ENCODE results near the gene NCOA1.
A peak's percentile ranks its signal among the peaks of the same experiment; 100 is the strongest.
"Not testable (repeated sequence)": the region's sequence is repeated elsewhere in the genome, so short reads cannot be mapped to it uniquely, and the experiment has no call there.

NCOA1 gene

GRCh38 chr2:24580561-24580960 is 89.5 kb downstream of the NCOA1 start:
- DNase-seq = no peak

DNA sequence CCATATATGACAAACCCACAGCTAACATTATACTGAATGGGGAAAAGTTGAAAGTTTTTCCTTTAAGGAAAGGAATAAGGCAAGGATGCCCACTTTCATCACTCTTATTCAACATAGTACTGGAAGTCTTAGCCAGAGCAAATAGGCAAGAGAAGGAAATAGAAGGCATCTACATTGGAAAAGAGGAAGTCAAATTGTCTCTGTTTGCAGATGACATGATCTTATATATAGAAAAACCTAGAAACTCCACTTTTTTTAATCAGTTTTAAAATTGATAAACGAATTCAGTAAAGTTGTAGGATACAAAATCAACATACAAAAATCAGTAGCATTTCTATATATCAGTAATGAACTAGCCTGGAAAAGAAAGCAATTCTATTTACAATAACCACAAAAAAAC is 90.9 kb downstream of the NCOA1 start:
- not testable (repeated sequence) for DNase-seq

DNA sequence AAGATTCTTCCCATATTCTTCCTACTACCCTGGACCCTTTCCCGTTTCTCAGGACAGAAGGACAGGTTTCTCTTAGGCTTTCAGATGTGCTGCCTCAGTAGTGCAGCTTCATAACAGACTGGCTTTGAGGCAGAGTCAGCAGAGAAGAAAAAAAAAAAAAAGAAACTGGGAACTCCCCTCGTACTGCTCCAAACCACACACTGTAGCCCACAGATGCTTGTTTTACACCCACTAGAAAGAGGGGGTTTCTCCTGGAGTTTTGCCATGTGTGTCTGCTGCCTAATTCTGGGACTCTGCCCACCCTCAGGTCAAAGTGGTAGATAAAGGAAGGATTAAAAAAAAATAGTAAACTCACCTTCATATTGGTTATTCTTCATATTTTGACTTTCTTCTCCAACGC is 95.9 kb downstream of the NCOA1 start:
- no peak for DNase-seq

DNA sequence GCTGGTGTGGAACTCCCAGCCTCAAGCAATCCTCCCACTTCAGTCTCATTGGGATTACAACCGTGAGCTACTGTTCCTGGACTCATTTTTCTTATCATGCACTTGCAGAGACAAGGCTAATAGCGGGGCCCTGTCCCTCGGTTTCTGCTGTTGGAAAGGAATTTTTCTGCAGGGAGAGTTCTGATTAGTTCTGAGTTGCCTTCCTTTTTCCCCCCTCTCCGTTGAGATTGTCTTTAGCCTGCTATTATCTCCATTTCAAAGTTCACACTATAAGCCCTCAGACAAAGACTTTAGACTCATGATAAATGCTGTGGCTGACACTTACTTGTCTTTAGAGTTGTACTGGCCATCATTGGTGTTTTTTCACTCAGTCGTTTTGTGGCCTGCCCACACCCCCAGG is 97.2 kb downstream of the NCOA1 start:
- DNase-seq = no peak

DNA sequence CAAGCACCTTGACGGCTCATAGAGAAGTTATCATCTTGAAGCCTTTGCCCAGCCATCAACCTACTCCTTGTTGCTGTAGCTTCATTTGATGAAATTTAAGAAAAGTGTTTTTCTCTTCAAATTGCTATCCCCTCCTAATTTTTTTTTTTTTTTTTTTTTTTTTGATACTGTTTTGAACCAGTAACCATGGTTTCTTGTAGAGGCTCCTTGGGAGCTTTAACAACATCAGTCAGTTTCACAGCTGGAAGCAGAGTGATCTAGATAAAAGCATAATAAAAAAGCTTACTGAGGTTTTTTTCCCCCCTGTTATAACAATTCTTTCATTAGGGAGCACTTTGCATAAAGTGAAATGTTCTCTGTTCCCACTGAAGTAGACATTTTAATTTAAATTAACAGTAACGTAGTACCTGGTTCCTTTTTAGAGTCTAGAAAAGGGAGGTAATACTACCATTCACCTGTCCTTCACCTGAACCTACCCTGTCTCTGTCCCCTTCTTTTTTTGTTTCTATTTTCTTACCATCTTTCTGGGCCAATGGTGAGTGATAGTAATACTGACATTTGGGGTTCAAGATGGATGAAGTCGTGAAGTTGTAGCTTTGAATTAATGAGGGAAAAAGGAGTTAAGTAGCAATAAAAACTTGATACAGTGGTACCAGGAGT is 101.5 kb downstream of the NCOA1 start:
- DNase-seq = no peak

- DNase-seq = no peak
Observed at GRCh38 chr2:24594283-24594682, 103.2 kb downstream of the NCOA1 start.

- DNase-seq = no peak
Observed at GRCh38 chr2:24597181-24597870, 106.3 kb downstream of the NCOA1 start.

- DNase-seq = not testable (repeated sequence)
Observed at GRCh38 chr2:24600140-24600539, 109.1 kb downstream of the NCOA1 start.

- no peak for DNase-seq
Observed at GRCh38 chr2:24611631-24612030, 120.6 kb downstream of the NCOA1 start.

DNA sequence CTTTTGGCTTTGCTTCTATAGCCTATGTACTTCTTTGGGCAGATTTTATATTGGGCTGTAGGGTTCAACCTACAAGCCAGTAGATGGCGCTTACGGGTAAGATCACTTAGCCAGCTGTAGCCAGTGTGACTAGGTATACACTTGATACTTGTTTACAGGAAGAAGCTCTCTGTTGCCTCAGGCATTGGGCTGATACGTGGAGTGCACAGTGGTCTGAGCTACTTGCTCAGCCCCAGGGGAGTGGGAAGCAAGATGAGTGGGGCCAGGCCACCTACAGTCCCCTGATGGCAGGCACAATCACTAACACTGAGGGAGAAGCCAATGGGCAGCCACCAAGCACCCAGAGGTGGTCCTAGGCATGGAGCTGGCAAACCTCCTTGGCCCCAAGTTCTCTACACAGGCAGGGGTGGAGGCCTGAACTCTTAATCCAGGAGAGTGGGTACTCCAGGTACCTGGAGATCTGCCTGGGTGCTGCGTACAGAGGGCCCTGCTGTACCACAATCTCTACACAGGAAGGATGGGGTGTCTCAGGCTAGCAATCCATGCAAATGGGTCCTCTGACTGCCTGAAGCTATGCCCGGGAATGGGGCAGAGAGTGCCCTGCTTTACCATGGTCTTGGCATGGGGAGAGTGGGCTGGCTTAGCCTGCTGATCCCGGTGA is 122.2 kb downstream of the NCOA1 start:
- peak; percentile 22 for DNase-seq

- no peak for DNase-seq
Observed at GRCh38 chr2:24616616-24617015, 125.6 kb downstream of the NCOA1 start.

GRCh38 chr2:24617424-24617823 is 126.4 kb downstream of the NCOA1 start:
- DNase-seq = peak; percentile 30

- no peak for DNase-seq
Observed at GRCh38 chr2:24618144-24618543, 127.1 kb downstream of the NCOA1 start.

GRCh38 chr2:24618680-24619079 is 127.6 kb downstream of the NCOA1 start:
- no peak for DNase-seq

DNA sequence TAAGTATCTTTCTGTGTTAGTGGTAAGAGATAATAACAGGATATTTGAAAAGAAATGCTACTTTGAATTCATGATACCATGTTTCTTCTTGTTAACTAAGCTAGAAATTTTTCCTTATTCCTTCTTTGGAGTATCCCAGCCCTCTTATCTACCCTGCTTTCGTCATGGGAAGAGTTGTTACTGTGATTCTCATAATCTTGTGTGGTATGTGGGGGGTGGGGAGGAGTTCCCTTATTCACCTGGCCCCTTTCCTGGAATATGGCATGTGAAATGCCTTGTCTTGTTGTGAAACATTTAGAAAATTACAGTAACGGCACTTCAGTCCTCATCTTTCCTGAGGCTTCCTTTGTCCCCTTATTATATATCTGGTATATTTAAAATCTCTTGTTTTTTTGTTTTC is 129.9 kb downstream of the NCOA1 start:
- DNase-seq = peak; percentile 6

DNA sequence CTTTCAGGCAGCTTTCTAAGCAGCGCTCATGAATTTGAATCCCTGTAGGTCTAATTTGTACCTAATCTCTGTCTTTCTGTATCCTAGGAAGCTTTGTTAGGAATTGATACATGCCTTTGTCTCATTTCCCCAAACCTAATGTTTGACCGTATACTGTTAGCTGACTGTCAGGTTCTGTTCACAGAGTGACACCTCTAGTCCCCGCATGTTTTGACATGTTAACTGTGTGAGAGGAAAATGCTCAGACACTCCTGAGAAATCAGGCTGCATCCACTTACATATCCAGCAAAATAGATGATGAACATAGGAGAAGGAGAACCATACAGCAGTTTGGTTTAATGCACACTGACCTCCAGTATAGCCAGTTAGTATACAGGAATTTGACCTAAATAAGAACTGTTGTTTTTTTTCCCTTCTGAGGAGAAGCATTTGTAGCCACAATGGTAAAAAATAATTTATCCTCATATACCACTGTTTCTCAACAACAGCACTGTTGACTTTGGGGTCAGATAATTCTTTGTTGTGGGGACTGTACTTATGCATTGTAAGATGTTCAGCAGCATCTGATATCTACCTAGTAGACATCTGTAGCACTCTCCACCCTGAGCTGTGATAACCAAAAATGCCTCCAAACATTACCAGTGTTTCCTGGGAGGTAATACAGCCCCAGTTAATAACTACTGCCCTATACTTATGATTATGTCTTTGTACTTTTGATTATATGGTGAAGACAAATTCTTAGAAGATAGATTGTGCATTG is 130.9 kb downstream of the NCOA1 start:
- no peak for DNase-seq

DNA sequence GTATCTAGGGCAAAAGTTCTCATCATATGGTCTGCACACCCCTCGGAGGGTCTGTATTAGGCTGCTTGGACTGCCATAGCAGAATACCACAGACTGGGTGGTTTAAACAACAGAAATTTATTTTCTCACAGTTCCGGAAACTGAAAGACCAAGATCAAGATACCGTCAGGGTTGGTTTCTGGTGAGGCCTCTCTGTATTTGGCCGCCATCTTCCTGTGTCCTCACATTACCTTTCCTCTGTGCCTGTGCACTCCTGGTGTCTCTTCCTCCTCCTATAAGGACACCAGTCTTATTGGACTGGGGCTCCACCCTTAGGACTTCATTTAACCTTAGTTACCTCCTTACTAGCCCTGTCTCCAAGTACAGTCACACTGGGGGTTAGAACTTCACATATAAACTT is 132.5 kb downstream of the NCOA1 start:
- no peak for DNase-seq

DNA sequence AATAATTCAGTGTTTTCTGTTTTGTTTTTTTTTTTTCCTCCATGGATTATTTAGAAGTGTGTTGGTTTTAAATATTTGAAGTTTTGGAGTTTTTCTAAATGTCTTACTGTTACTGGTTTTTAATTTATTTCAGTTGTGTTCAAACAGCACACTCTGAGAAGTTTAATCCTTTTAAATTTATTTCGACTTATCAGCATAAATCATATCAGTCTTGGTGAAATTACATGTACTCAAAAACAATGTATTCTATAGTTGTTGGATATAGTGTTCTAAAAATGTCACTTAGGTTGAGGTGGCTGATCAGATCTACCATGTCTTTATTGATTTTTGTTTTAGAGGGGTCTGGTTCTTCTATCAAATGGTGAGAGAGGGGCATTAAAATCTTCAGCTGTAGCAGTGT is 134.7 kb downstream of the NCOA1 start:
- no peak for DNase-seq

DNA sequence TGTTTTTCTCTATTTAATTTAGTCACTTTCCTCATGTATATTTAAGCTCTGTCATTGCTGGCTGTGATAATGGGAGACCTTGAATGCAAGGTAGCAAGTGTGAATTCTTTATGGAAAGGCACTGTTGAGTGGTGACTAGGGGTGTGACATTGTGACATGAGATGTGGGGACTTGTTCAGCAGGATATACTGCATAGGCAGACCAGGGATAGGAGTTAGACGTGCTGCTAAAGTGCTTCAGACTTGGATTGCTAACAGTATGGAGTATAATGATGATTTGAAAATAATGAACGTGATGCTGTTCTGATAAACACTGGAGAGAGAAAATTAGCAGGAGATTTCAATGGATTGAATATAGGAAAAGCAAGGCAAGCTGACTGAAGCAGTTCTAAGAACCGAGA is 135.1 kb downstream of the NCOA1 start:
- no peak for DNase-seq

DNA sequence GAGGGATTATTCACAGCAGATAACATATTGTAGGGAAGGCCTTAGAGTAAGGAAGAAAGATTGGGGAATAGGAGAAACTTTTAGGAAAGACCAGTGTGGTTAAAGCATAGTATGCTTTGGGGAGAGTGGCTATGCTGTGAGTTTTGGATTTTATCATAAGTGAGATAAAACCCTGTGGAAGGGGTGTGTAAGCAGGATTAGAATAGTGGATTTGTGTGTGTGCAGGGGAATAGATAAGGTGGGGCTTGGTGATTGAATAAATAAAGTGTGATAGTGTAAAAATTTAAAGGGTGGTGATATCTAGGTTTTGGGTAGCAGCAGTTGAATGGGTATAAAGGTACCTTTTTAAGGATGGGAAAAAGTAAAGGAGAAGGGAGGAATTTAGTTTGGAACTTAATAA is 137.7 kb downstream of the NCOA1 start:
- DNase-seq = no peak

- no peak for DNase-seq
Observed at GRCh38 chr2:24632172-24632571, 141.1 kb downstream of the NCOA1 start.

DNA sequence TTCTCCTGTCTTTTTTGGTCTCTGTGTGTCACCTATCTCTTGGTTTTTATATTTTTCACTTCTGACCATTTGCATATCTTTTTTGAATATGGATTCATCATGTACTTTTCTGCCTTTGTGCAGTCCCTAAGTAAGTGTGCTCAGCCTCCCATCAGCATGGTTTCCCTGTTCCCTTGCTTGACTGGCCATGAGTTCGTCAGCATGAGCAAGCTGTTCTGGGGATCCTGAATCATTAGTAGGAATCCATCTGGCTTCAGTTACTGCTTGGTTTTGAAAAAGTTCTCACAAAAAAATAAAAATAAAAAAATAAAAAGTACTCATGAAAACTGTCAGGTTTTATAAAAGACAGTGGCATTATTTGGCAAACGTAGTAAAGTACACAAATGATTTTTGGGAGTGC is 144.1 kb downstream of the NCOA1 start:
- DNase-seq = peak; percentile 48

DNA sequence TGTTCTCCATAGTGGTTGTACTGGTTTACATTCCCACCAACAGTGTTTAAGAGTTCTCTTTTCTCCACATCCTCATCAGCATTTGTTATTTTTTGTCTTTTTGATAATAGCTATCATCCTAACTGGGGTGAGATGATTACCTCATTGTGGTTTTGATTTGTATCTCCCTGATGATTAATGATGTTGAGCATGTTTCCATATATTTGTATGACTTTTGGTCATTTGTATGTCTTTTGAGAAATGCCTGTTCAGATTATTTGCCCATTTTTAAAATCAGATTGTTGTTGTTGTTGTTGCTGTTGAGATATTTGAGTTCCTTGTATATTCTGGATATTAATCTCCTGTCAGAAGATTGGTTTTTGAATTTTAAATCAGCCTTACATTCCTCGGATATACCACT is 147.5 kb downstream of the NCOA1 start:
- DNase-seq = no peak

All from fibroblast of skin of abdomen (primary cell).